Activated CD8-positive, alpha-beta T cell treated with anti-CD3 and anti-CD28 coated beads, Interleukin-2, amount 10 ng/mL, durations not matched to agents 7 days and 5 days (primary cell): Measurements from ENCODE around the gene GZMH. TPM values are rescaled to one million over a fixed set of nuclear protein-coding genes. Genes with fewer than 3 reads are reported as not detected.

Experiments
- total RNA-seq, 2 experiments: library from RNA; stranded (reverse); gene quantifications; one replicate each; pipeline ENCODE4 v1.2.3, GENCODE V29; 2021

Gene GZMH
- total RNA-seq, 2 experiments from 2014 or later, result 9.0 to 9.9 TPM

Other genes starting within 250 kb of the GZMH start
- gene NFATC4, start 241.5 kb downstream of the GZMH start, total RNA-seq, result not detected
- gene NYNRIN, start 210.7 kb downstream of the GZMH start, total RNA-seq, result under 1 TPM; 0.21 to 0.52 TPM
- 1 to 10 TPM; 1.1 to 1.3 TPM for gene CBLN3, start 180.0 kb downstream of the GZMH start, total RNA-seq
- 10 to 100 TPM; 55.4 to 58.9 TPM for gene KHNYN, start 179.7 kb downstream of the GZMH start, total RNA-seq
- 10 to 100 TPM; 47.6 to 58.6 TPM for gene SDR39U1, start 166.9 kb downstream of the GZMH start, total RNA-seq
- under 1 TPM; 0.52 to 0.82 TPM for gene CMA1, start 101.4 kb downstream of the GZMH start, total RNA-seq
- under 1 TPM; 0.32 to 0.47 TPM for gene CTSG, start 33.4 kb downstream of the GZMH start, total RNA-seq
- gene GZMB, start 24.5 kb upstream of the GZMH start, total RNA-seq, result 100 to 1,000 TPM; 354 to 368 TPM